ENCODE data around the gene ACOX3.
"Not testable (repeated sequence)": the region's sequence is repeated elsewhere in the genome, so short reads cannot be mapped to it uniquely, and the experiment has no call there.

The ACOX3 gene

DNA sequence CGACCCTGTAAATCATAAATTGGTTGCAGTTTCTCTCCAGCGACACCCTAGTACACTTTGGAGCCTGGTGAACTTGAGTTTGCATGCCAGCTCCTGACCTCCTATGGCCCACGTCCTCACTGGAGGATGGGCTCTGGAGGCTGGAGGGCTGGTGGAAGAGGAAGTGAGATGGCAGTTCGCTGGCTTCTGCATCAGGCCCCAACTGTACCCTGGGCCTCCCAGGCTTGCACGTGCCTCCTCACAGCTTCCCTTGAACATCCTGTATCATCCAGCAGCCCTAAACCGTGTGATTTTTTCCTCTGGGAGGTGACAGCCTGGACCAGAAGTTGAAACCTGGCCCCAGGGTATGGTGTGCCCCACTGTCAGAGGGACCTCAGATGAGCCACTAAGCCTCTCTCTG is 92.5 kb downstream of the ACOX3 start:
- DNase-seq = no peak

GRCh38 chr4:8347660-8348059 is 92.9 kb downstream of the ACOX3 start:
- DNase-seq = no peak

DNA sequence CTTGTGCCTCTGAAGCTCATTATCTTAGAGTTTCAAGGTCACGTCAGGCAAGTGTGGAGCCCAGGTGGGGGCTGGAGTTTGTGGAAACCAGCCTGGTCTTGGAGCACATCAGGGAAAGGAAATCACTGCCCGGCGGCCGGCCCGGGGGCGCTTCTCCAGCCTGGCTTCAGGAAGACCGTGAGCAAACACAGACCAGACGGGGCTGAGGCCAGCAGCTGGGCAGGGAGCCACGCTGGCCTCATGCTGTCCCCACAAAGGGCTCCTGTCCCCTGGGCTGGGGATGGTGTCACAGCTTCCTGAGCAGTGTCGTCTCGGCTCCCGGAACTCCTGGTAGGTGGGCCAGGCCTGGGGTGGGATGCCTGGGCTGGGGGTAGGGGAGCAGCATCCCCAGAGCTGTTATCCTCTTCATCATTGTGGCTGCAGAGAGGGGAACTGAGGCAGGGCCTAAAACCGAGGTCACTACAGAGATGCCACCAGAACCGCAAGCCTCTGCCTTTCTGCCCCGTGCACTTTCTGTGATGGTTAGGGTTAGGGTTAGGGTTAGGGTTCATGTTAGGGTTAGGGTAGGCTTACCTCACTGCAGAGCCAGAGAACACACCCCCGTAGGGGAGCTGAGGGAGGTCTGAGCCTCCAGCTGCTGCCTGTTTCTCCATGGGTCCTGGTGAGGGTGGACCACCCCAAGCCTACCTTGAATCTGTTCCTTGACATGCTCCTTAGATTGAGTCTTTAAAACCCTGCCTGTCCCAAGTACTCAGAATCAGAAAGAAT is 93.5 kb downstream of the ACOX3 start:
- DNase-seq = no peak

DNA sequence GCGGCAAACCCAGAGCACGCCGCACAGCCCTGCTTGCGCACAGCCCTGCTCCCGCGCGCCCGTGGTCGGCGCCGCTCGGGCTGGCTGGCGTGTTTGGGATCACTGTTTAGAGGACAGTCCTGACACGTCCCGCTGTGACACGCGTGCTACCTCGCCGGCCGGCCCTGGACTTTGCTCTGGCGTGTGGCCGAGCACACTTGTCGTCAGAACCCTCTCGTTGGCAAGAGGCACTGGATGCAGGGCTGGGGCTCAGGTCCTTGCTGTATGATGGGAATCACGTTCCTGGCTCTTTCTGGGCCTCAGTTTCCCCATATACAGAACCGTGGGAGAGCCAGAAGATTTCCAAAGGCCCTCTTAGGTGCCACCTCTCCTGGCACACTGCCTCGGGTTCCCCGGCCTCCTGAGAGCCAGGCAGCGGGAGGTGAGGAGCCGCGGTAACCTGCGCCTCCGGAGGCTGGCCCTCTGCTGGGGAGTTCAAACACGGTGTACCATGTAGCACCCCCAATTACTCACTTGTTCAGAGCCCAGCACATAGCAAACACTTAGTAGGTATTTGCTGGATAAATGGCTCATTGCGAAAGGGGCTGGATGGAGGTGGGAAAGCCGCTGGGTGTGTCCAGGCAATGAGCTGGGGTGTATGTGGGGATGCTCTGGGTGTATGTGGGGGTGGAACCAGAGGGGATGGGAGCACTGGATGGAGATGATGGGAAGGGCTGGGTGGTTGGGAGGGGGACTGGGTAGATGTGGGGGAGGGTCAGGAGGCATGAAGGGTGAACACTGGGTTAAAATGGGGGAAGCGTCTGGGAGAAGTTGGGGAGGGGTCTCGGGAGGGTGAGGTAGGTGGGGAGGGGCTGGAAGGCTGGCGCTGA is 94.3 kb downstream of the ACOX3 start:
- DNase-seq = no peak

GRCh38 chr4:8345053-8345945 is 95.2 kb downstream of the ACOX3 start:
- no peak for DNase-seq

DNA sequence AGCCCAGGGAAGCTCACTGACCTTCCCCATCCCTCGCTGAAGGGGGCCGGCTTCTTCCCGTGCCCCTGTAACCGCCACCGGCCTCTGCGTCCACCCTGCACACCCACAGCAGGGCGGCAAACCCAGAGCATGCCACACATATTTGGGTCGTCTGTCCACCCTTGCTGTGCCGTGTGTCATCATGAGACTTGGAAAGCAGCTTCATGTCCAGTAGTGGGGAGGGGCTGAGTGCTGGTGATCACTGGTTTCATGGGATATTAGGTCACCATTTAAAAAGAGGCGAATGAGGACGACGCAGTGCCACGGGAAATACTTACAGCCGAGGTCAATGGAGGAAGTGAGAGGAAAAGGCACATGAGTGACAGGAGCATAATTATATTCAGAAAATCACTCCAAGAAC is 96.1 kb downstream of the ACOX3 start:
- no peak for DNase-seq

DNA sequence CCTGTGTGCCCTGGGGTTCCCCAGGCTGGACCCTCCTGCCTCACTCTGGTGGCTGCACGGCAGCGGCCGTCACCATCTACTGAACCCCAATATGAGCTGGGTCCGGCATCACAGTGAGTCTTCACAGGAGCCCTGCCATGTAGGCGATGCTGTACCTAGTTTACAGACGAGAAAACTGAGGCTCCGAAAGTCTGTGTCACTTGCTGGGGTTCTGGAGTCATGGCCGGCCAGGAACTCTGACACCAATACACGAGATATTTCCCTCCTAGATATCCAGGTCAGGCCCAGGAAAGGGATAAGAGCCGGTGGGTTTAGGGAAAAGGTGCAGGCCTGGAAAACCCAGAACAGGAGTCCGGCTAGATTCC is 96.6 kb downstream of the ACOX3 start:
- DNase-seq = no peak

DNA sequence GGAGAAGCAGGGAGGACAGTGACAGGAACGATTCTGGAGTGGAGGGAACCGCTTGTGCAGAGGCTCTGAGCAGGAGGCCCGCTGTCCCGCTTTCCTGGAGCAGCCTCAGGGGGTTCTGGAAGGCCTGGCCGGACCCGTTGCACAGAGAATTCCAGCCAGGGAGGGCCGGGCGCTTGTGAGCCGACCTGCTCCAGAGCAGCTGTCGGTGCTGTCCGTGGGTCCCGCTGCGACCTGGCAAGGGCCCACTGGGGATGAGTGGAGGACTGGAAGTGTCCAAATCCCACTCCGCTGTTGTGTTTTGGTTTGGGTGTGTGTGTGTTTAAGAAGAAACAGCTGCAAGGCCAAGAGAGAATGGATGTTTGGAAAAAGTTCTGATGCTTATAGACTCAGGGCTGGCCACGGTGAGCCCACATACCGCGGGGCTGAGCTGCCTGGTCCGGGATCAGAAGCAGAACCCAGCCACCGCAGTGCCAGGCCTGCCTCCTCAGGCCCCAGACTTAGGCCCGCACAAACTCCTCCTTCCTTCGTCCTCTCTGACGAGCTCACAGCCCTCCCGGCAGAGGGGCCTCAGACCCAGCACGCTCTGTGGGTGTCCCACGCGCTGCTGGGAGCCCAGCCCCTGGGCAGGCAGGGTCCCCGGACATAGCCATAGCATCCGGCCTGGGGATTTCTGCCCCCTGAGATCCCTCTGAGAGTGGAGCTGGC is 97.1 kb downstream of the ACOX3 start:
- no peak for DNase-seq

GRCh38 chr4:8342651-8343261 is 97.8 kb downstream of the ACOX3 start:
- DNase-seq = no peak

GRCh38 chr4:8341691-8342090 is 98.8 kb downstream of the ACOX3 start:
- DNase-seq = no peak

- DNase-seq = not testable (repeated sequence)
Observed at GRCh38 chr4:8341281-8341680, 99.2 kb downstream of the ACOX3 start.

DNA sequence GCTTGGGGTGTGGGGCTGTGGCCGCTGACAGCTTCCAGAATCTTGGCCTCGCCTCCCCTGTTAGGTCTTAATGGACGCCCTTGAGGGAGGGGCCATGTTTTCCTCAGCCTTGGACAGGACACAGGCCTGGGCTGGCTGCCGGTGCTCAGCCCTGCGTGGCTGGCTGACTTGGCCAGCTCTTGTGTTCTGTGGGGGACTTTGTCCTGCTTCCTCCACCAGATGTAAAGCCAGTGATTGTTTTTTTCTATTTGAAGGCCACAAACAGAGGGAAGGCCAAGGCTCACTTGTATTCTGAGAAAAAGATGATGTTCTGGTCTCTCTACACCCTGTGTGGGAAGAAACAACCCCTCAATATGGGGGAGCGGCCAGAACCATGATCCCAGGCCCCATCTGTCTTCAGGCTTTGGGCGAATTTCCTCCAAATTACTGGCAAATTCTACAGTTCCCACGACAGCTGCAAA is 99.7 kb downstream of the ACOX3 start:
- no peak for DNase-seq

DNA sequence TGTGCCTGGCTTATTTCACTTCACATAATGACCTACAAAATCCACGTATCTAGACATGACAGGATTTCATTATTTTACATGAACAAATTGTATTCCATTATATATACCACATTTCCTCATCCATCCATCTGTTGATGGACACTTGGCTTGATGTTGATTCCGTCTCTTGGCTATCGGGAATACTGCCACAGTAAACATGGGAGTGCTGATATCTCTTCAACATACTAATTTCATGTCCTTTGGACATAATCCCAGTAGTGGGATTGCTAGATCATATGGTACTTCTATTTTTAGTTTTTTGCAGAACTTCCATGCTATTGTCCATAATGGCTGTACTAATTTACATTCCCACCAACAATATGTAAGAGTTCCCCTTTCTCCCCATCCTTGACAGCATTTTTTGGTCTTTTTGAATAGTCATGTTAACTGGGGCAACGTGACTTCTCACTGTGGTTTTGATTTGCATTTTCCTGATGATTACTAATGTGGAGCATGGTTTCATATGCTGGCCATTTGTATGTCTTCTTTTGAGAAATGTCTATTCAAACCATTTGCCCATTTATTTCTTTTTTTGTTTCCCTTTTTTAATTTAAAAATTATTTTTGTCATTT is 102.1 kb downstream of the ACOX3 start:
- DNase-seq = no peak

GRCh38 chr4:8336412-8337075 is 104.0 kb downstream of the ACOX3 start:
- DNase-seq = no peak

- DNase-seq = no peak
Observed at GRCh38 chr4:8335848-8336247, 104.7 kb downstream of the ACOX3 start.

GRCh38 chr4:8334786-8335460 is 105.6 kb downstream of the ACOX3 start:
- no peak for DNase-seq

DNA sequence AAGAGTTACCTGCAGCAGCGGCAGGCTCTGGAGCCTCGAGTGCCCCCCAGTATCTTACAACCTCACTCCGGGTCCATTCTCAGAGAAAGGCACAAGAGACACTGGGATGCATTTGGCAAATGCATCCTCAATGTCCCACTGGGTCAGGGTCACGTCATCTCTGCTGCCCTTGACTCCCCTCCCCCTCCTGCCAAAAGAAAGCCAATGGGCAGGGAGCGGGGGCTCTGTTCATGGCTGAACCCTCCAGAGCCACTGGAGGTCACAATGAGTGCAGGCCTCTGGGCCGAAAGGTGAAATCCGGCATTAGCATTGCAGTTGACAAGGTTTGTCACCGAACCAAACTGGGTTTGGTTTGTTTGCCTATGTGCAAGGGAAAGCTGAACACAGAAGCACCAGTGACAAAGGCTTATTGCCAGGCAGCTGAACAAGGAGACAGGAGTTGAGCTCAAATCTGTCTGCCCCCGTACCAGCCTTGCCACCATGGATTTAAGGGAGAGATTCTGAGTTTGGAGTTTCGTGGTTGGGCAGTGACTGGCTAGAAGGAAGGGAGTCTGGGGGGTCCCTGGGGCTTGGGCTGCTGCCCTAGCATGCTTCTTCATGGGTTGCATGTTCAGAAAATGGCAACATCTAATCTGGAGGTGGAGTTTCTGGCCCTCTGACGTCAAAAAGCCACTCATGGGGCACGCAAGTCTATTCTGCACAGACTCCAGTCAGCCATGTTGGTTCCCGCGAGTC is 106.6 kb downstream of the ACOX3 start:
- DNase-seq = no peak

DNA sequence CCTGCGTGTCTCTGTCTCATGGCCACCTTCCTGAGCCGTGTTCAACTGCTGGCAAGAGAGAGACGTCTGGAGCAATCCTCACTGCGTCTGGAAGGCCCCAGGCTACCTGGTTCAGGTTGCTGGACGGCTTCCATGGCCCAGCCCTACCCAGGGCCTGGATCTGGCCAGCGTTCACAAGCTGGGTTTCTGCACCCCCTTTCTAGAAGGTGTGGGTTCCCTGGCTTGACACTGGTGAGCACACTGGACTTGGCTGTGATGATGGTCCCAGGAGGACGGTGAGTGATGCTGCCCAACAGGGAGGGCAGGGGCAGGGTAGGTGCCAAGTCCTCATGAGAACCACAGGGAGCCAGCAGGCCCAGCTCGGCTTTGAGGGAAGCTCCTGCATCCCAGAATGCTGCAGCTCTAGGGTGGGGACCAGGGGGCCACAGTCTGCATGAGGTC is 107.6 kb downstream of the ACOX3 start:
- no peak for DNase-seq

DNA sequence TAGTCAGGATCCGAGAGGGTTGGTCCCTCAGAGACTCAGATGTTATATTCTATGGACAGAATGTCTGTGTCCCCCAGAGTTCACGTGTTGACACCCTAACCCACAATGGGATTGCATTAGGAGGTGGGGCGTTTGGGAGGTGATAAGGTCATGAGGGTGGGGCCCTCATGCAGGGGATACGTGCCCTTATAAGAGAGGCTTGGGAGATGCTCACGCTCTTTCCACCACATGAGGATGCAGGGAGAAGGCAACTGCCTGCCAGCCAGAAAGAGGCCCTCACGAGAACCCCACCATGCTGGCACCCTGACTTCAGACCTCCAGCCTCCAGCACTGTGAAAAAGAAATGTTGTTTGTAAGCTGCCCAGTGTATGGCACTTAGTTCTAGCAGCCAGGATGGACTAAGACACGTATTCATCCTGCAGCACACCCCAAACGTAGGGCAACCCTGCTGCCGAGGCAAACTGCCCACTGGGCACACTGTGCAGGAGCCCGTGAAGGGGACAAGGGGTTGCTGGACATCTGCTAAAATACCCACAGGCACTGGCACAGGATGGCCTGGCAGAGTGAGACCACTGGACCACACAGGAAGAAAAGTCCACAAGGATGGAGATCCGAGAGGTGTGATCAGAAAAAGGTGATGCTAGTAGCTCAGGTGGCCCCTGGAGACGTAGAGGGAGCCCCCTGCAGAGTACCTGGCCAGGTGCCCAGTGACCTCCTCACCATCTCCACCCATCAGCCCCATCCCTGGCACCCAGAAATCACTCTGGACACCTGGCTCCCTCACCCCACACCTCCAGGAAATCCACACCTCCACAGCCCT is 108.3 kb downstream of the ACOX3 start:
- DNase-seq = no peak

Measured in CD4-positive, alpha-beta T cell treated with Interferon gamma for 1 hour (primary cell).